KMS-11 (cell line): ENCODE data around the gene UAP1.
A peak's percentile ranks its signal among the peaks of the same experiment; 100 is the strongest.

ENCODE experiments used
- H2AFZ ChIP-seq: fragments of 200-600 bp; sonication (generic); 2 replicates; pipeline ENCODE4 v1.6.1; 2016; ENCODE audit warnings: antibody characterized with exemption, mixed run types, low read depth
- H3K27ac ChIP-seq: fragments of 200-600 bp; sonication (generic); 2 replicates; pipeline ENCODE4 v1.6.1; 2016; ENCODE audit warnings: mild to moderate bottlenecking, mixed run types
- H3K27me3 ChIP-seq: fragments of 200-600 bp; sonication (generic); 2 replicates; pipeline ENCODE4 v1.6.1; 2017; ENCODE audit warnings: mild to moderate bottlenecking, low read depth, mixed run types, moderate library complexity; ENCODE audit not compliant: insufficient read depth
- H3K36me3 ChIP-seq: fragments of 200-600 bp; sonication (generic); 2 replicates; pipeline ENCODE4 v1.6.1; 2017; ENCODE audit warnings: mild to moderate bottlenecking, mixed run types; ENCODE audit not compliant: insufficient read depth
- H3K4me1 ChIP-seq: fragments of 200-600 bp; sonication (generic); 2 replicates; pipeline ENCODE4 v1.6.1; 2016; ENCODE audit warnings: mild to moderate bottlenecking, low read depth, mixed run types; ENCODE audit not compliant: poor library complexity, severe bottlenecking
- H3K4me2 ChIP-seq: fragments of 200-600 bp; sonication (generic); 2 replicates; pipeline ENCODE4 v1.7.0; 2016; ENCODE audit warnings: mild to moderate bottlenecking, mixed run types
- H3K4me3 ChIP-seq: fragments of 200-600 bp; sonication (generic); IDR thresholded peaks from 2 replicates; pipeline ENCODE4 v1.6.1; 2017; ENCODE audit warnings: low read depth, low read length, mixed read lengths; ENCODE audit not compliant: insufficient read depth
- H3K79me2 ChIP-seq: fragments of 200-600 bp; sonication (generic); 2 replicates; pipeline ENCODE4 v1.6.1; 2016; ENCODE audit warnings: low read depth, mixed run types; ENCODE audit not compliant: insufficient read depth
- H3K9ac ChIP-seq: fragments of 200-600 bp; sonication (generic); 2 replicates; pipeline ENCODE4 v1.6.1; 2016; ENCODE audit warnings: mild to moderate bottlenecking, mixed run types
- H4K20me1 ChIP-seq: fragments of 200-600 bp; sonication (generic); 2 replicates; pipeline ENCODE4 v1.6.1; 2016; ENCODE audit warnings: mild to moderate bottlenecking, mixed run types; ENCODE audit not compliant: insufficient read depth
- CTCF ChIP-seq: fragments of 200-600 bp; sonication (generic); conservative IDR thresholded peaks from 2 replicates; pipeline ENCODE4 v1.6.1; 2017; ENCODE audit warnings: low read depth, mild to moderate bottlenecking, antibody characterized with exemption, low read length, moderate library complexity, mixed read lengths

Gene UAP1

GRCh38 chr1:162632217-162632666 is 70.7 kb downstream of the UAP1 start, which contains the start of gene DDR2:
TSS of gene DDR2 (plus strand) at chr1:162632464. CDS start at chr1:162719064, 86,600 bp downstream.
- peak within 1 kb of the TSS; percentile 15; the same call in 1 of the 2 replicates for H2AFZ ChIP-seq
- peak within 1 kb of the TSS; percentile 28 for H3K4me2 ChIP-seq

GRCh38 chr1:162632698-162633080 is 71.2 kb downstream of the UAP1 start:
- Histone ChIP-seq H4K20me1 (no peaks in the 10 kb centered on the region), H3K4me1 (peaks cover 55% of the 10 kb centered on the region), H3K4me2 (peak overlapping the region; percentile 28; the same call in 1 of the 2 replicates), H3K36me3 (no peaks in the 10 kb centered on the region), H3K4me3 (no peak overlapping the region), H2AFZ (peak overlapping the region; percentile 15; the same call in 1 of the 2 replicates), H3K27me3 (no peaks in the 10 kb centered on the region), H3K79me2 (no peaks in the 10 kb centered on the region), H3K27ac (peak overlapping the region; percentile 36; the same call in 1 of the 2 replicates), H3K9ac (no peak overlapping the region)
- TF ChIP-seq CTCF, result no peak

More at GRCh38 chr1:162632217-162632666, 70.7 kb downstream of the UAP1 start, which contains the start of gene DDR2:
- H3K36me3 ChIP-seq, result no peaks in the 10 kb centered on the region
- no peak within 1 kb of the TSS for H3K9ac ChIP-seq
- H3K27ac ChIP-seq, result peak within 1 kb of the TSS; percentile 40
- no peaks in the 10 kb centered on the region for H3K27me3 ChIP-seq
- peaks cover 60% of the 10 kb centered on the region for H3K4me1 ChIP-seq
- TF ChIP-seq CTCF, result no peak
- no peak within 1 kb of the TSS for H3K4me3 ChIP-seq
- no peaks in the 10 kb centered on the region for H3K79me2 ChIP-seq
- no peaks in the 10 kb centered on the region for H4K20me1 ChIP-seq

GRCh38 chr1:162633081-162633762 is 71.7 kb downstream of the UAP1 start:
- no peaks in the 10 kb centered on the region for H4K20me1 ChIP-seq
- H3K27ac ChIP-seq, result peak overlapping the region; percentile 36
- peak overlapping the region; percentile 28 for H3K4me2 ChIP-seq
- H3K9ac ChIP-seq, result no peak overlapping the region
- H3K36me3 ChIP-seq, result no peaks in the 10 kb centered on the region
- peak overlapping the region; percentile 15; the same call in 1 of the 2 replicates for H2AFZ ChIP-seq
- no peaks in the 10 kb centered on the region for H3K79me2 ChIP-seq
- H3K4me1 ChIP-seq, result peaks cover 50% of the 10 kb centered on the region
- no peak for TF ChIP-seq CTCF
- no peak overlapping the region for H3K4me3 ChIP-seq
- no peaks in the 10 kb centered on the region for H3K27me3 ChIP-seq

- H3K4me2 ChIP-seq, result no peak overlapping the region
- H4K20me1 ChIP-seq, result no peaks in the 10 kb centered on the region
- peaks cover 41% of the 10 kb centered on the region for H3K4me1 ChIP-seq
- no peaks in the 10 kb centered on the region for H3K36me3 ChIP-seq
- H2AFZ ChIP-seq, result no peak overlapping the region
- no peaks in the 10 kb centered on the region for H3K79me2 ChIP-seq
- H3K27ac ChIP-seq, result no peak overlapping the region
- H3K27me3 ChIP-seq, result no peaks in the 10 kb centered on the region
- H3K4me3 ChIP-seq, result no peak overlapping the region
- no peak overlapping the region for H3K9ac ChIP-seq
- TF ChIP-seq CTCF, result no peak
Measured at GRCh38 chr1:162635418-162635817, 73.9 kb downstream of the UAP1 start.
